22Rv1 (cell line): Measurements from ENCODE around the gene SUGCT.

Experiments used
- CTCF ChIP-seq: fragments of 450-650 bp; IDR thresholded peaks from 2 replicates; pipeline ENCODE4 v1.5.1; 2017; ENCODE audit warnings: mild to moderate bottlenecking
- ZFX ChIP-seq: fragments of 450-650 bp; IDR thresholded peaks from 2 replicates; pipeline ENCODE4 v1.6.1; 2017; ENCODE audit warnings: antibody characterized with exemption, borderline replicate concordance

- no peak for TF ChIP-seq CTCF
- no peak for TF ChIP-seq ZFX
Observed at GRCh38 chr7:40842641-40843040, 707.8 kb downstream of the SUGCT start.
